Kidney (tissue), 14 donors: ENCODE measurements around the gene MOB3B. TPM values are rescaled to one million over a fixed set of nuclear protein-coding genes. Genes with fewer than 3 reads are reported as not detected.

ENCODE experiments used
- DNase-seq, 5 donors: peaks; one replicate each; pipeline ENCODE4 v3.0.0-alpha.2; 2013 to 2020
- FAIRE-seq: peaks from 2 replicates; lab custom pipeline; 2012; peaks lifted over from hg19 to GRCh38; lab: Jason Lieb, UNC
- H3K27ac ChIP-seq, 2 donors: one replicate each; pipeline ENCODE4 v1.7.0; 2013; ENCODE audit warnings: low read depth in 2 of 2, low read length in 2 of 2, inconsistent platforms in 1 of 2
- H3K27me3 ChIP-seq: one replicate; pipeline ENCODE4 v1.7.1; 2013; ENCODE audit warnings: low read length, inconsistent platforms; ENCODE audit not compliant: control insufficient read depth, insufficient read depth
- H3K36me3 ChIP-seq, 3 donors: one replicate each; pipeline versions ENCODE4 v1.7.0 to v1.7.1; 2013; ENCODE audit warnings: low read length in 3 of 3, control low read depth in 1 of 3, inconsistent platforms in 1 of 3; ENCODE audit not compliant: insufficient read depth in 3 of 3, control insufficient read depth in 2 of 3
- H3K4me1 ChIP-seq, 3 donors: one replicate each; pipeline versions ENCODE4 v1.7.0 to v1.7.1; 2013; ENCODE audit warnings: low read length in 3 of 3, inconsistent platforms in 1 of 3, low read depth in 1 of 3; ENCODE audit not compliant: control insufficient read depth in 2 of 3, insufficient read depth in 2 of 3
- H3K4me3 ChIP-seq, 3 donors: one replicate each; pipeline versions ENCODE4 v1.7.0 to v1.8.1; 2013; ENCODE audit warnings: low read length in 3 of 3, control low read depth in 1 of 3, inconsistent platforms in 1 of 3
- H3K9ac ChIP-seq, 3 donors: one replicate each; pipeline versions ENCODE4 v1.7.0 to v1.7.1; 2013; ENCODE audit warnings: low read length in 3 of 3, control low read depth in 1 of 3, inconsistent platforms in 1 of 3
- H3K9me3 ChIP-seq, 3 donors: one replicate each; pipeline versions ENCODE4 v1.7.0 to v1.7.1; 2013; ENCODE audit warnings: low read length in 3 of 3, control low read depth in 1 of 3, inconsistent platforms in 1 of 3; ENCODE audit not compliant: control insufficient read depth in 2 of 3, insufficient read depth in 1 of 3
- CTCF ChIP-seq: IDR thresholded peaks from 3 replicates; pipeline ENCODE4 v1.5.1; 2012; ENCODE audit warnings: mild to moderate bottlenecking, moderate library complexity, borderline replicate concordance; ENCODE audit not compliant: insufficient read depth; ENCODE audit errors: extremely low read depth
- intact Hi-C: fragments of 100-400 bp; cut with DNase I; formaldehyde crosslinking; loops from one replicate; pipeline ENCODE4 v1.11.1; 2022
- polyA plus RNA-seq: library from polyadenylated mRNA; stranded (reverse); fragments of 350-450 nt; fragmentation: Illumina TruSeq; extraction: RNeasy Lipid Tissue Mini Kit (QIAGEN cat#74804); gene quantifications from one replicate; pipeline ENCODE4 v1.2.3, GENCODE V29; 2014; ENCODE audit warnings: low read depth, low replicate concordance; ENCODE audit not compliant: insufficient read depth
- total RNA-seq: library from RNA; stranded (reverse); fragmentation: NEBNext Ultra II Directional; extraction: Animal tissue kit (Norgen Biotek cat#: 25700); gene quantifications from one replicate; pipeline ENCODE4 v1.2.1, GENCODE V29; 2021
- donor health status: control.
- donor health status: control.
- donor health status: control.
- donor health status: control.
- donor health status: control.
- donor health status: DM: yes; HTN: yes; CAD: no.
- donor health status: Normal renal cell carcinoma (clear cell type).

Gene MOB3B
- total and polyA plus RNA-seq, 2 donors from 2014 or later = 5.9 to 22.5 TPM

GRCh38 chr9:27485158-27485557 lies 44.5 kb downstream of the MOB3B start:
- FAIRE-seq (no peak), DNase-seq (no peak)
- Histone ChIP-seq H3K9ac (no peak overlapping the region), H3K4me1 (peaks cover 0 to 2% (median 0%) of the 10 kb centered on the region in 3 donors), H3K27ac (no peak overlapping the region), H3K4me3 (no peak overlapping the region), H3K9me3 (no peaks in the 10 kb centered on the region), H3K27me3 (no peaks in the 10 kb centered on the region), H3K36me3 (no peaks in the 10 kb centered on the region)
- intact Hi-C loops = no loop called here
- TF ChIP-seq CTCF = no peak

DNA sequence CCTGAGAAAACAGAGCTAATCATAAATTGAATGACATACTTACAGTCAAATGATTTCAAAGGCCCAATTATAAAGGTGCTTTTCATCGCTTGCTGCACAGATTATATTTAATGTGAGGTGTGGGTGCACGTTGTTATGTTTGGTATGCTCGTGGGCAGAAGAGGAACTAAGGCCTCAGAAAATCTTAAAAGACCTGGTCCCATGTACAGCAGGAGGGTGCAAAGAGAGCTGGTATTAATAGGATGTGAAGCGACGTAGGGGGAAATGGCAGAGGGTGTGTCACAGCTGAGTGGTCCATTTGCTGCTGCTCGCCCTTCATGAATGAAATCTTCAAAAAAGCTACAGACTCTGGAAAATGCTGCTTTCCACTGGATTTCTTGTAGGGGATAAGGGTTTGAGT lies 46.0 kb downstream of the MOB3B start:
- Histone ChIP-seq H3K9ac (no peak overlapping the region), H3K4me3 (no peak overlapping the region), H3K27me3 (no peaks in the 10 kb centered on the region), H3K27ac (no peak overlapping the region), H3K9me3 (peaks cover 0 to 7% (median 0%) of the 10 kb centered on the region in 3 donors), H3K4me1 (peaks cover 0 to 2% (median 0%) of the 10 kb centered on the region in 3 donors), H3K36me3 (no peaks in the 10 kb centered on the region)
- no peak for TF ChIP-seq CTCF
- no peak for FAIRE-seq
- intact Hi-C loops = no loop called here
- no peak for DNase-seq

DNA sequence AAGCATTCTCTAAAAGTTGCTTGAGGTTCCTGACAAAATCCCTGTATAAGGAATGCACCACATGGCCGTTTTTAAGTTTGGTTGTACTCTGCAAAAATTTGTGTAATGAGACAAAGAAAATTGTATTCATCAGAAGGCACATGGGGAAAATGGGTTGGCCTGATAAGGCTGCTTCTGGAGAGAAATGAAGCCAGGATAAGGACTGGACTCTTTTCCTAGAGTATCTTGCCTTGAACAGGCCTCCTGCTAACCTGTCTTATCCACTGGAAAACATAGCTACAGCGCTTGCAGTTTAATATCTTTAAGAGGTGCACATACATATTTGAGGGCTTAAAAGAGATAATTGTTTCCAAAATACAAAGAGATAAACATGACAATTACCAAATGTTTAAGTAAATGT lies 46.9 kb downstream of the MOB3B start:
- H3K9me3 ChIP-seq = peaks cover 0 to 10% (median 0%) of the 10 kb centered on the region in 3 donors
- FAIRE-seq = no peak
- DNase-seq = no peak
- H3K27ac ChIP-seq = no peak overlapping the region
- H3K36me3 ChIP-seq = no peaks in the 10 kb centered on the region
- no peaks in the 10 kb centered on the region for H3K27me3 ChIP-seq
- intact Hi-C loops = no loop called here
- no peak overlapping the region for H3K4me3 ChIP-seq
- no peak for TF ChIP-seq CTCF
- H3K4me1 ChIP-seq = no peaks in the 10 kb centered on the region
- H3K9ac ChIP-seq = no peak overlapping the region

GRCh38 chr9:27478322-27478721 lies 51.3 kb downstream of the MOB3B start:
- Histone ChIP-seq H3K36me3 (no peaks in the 10 kb centered on the region), H3K9me3 (peaks cover 0 to 10% (median 0%) of the 10 kb centered on the region in 3 donors), H3K4me3 (no peak overlapping the region), H3K27me3 (no peaks in the 10 kb centered on the region), H3K4me1 (peaks cover 0 to 3% (median 0%) of the 10 kb centered on the region in 3 donors), H3K9ac (no peak overlapping the region), H3K27ac (no peak overlapping the region)
- intact Hi-C loops = no loop called here
- FAIRE-seq = no peak
- TF ChIP-seq CTCF = no peak
- no peak for DNase-seq
